ENCODE measurements around the gene PDGFD.

PDGFD gene

GRCh38 chr11:104191124-104191523, 27.2 kb upstream of the PDGFD start:
- TF ChIP-seq, protein P1, sequence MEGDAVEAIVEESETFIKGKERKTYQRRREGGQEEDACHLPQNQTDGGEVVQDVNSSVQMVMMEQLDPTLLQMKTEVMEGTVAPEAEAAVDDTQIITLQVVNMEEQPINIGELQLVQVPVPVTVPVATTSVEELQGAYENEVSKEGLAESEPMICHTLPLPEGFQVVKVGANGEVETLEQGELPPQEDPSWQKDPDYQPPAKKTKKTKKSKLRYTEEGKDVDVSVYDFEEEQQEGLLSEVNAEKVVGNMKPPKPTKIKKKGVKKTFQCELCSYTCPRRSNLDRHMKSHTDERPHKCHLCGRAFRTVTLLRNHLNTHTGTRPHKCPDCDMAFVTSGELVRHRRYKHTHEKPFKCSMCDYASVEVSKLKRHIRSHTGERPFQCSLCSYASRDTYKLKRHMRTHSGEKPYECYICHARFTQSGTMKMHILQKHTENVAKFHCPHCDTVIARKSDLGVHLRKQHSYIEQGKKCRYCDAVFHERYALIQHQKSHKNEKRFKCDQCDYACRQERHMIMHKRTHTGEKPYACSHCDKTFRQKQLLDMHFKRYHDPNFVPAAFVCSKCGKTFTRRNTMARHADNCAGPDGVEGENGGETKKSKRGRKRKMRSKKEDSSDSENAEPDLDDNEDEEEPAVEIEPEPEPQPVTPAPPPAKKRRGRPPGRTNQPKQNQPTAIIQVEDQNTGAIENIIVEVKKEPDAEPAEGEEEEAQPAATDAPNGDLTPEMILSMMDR (IDR thresholded peaks at IDR 0.05; ENCODE audit: low read depth, low read length), result no peak
- H3K27ac ChIP-seq, result no peak overlapping the region
- H3K9me3 ChIP-seq (ENCODE audit: severe bottlenecking), result no peaks in the 10 kb centered on the region
- no peaks in the 10 kb centered on the region for H3K36me3 ChIP-seq
- H3K4me3 ChIP-seq (ENCODE audit: low read depth, low read length), result no peak overlapping the region
- no peak for DNase-seq
- no peaks in the 10 kb centered on the region for H3K27me3 ChIP-seq (ENCODE audit: insufficient read depth, low read depth, severe bottlenecking)

DNA sequence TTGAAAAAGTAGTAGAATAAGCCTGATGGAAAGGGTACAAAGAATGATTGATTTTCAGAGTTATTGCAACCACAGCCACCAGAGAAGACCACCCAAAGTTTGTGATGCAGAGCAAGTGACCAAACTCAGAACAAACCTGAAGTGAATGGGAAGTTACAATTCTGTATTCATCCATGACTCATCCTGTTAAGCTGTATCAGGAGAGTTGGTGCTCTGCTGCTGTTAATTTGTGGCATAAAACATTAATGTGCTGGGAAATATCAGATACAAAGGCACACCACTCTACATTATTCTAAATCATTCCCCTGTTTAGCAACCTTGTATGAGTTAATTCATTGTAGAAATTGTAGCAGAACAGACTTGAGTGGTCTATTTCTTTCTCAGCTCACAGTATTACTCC, 19.6 kb upstream of the PDGFD start:
- H3K36me3 ChIP-seq, result no peaks in the 10 kb centered on the region
- no peak overlapping the region for H3K4me3 ChIP-seq (ENCODE audit: low read depth, low read length)
- no peaks in the 10 kb centered on the region for H3K9me3 ChIP-seq (ENCODE audit: severe bottlenecking)
- TF ChIP-seq, protein P1 (IDR thresholded peaks at IDR 0.05; ENCODE audit: low read depth, low read length), result no peak
- no peak for DNase-seq
- H3K27ac ChIP-seq, result no peak overlapping the region
- H3K27me3 ChIP-seq (ENCODE audit: insufficient read depth, low read depth, severe bottlenecking), result no peaks in the 10 kb centered on the region

DNA sequence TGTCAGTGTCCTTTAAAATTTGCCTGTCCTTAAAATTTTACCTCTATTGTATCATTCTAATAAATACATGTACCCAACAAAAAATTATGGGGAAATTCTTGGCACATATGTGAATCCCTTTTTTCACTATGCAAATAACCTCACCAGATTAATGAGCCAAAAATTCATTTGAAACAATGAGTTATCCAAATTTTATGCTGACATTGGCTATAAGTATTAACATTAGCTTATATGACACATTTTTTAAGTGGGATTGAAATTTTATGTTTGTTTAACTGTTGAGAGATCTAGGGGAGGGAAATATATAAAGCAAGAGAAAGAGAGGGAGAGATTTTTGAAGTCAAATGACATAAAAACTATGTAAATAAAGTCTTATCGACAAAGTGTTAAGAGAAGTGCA, 11.8 kb upstream of the PDGFD start:
- TF ChIP-seq, protein P1 (IDR thresholded peaks at IDR 0.05; ENCODE audit: low read depth, low read length), result no peak
- no peaks in the 10 kb centered on the region for H3K9me3 ChIP-seq (ENCODE audit: severe bottlenecking)
- H3K27me3 ChIP-seq (ENCODE audit: insufficient read depth, low read depth, severe bottlenecking), result no peaks in the 10 kb centered on the region
- H3K27ac ChIP-seq, result no peak overlapping the region
- no peak for DNase-seq
- no peaks in the 10 kb centered on the region for H3K36me3 ChIP-seq
- H3K4me3 ChIP-seq (ENCODE audit: low read depth, low read length), result no peak overlapping the region

DNA sequence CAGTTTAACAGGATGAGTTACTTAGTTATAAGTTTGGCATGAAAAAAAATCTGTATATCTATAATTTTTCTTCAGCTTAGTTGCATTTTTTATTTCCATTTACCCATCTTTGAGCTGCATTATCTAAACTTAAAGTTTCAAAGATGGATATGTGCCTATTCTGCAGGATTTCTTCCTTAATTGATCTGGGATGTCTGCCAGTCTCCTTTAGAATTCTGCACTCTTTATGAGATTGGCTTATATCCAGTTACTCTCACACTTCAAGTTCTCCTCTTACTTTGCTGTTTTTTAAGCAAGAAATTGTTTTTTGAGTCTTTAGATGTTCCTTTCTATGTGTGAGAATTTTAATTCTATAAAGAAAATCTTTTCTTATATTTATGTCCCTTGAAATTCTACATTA, 5.1 kb upstream of the PDGFD start:
- TF ChIP-seq, protein P1 (IDR thresholded peaks at IDR 0.05; ENCODE audit: low read depth, low read length), result no peak
- DNase-seq, result no peak
- Histone ChIP-seq H3K27ac (no peak overlapping the region), H3K27me3 (ENCODE audit: insufficient read depth, low read depth, severe bottlenecking) (no peaks in the 10 kb centered on the region), H3K4me3 (ENCODE audit: low read depth, low read length) (no peak overlapping the region), H3K36me3 (no peaks in the 10 kb centered on the region), H3K9me3 (ENCODE audit: severe bottlenecking) (no peaks in the 10 kb centered on the region)

DNA sequence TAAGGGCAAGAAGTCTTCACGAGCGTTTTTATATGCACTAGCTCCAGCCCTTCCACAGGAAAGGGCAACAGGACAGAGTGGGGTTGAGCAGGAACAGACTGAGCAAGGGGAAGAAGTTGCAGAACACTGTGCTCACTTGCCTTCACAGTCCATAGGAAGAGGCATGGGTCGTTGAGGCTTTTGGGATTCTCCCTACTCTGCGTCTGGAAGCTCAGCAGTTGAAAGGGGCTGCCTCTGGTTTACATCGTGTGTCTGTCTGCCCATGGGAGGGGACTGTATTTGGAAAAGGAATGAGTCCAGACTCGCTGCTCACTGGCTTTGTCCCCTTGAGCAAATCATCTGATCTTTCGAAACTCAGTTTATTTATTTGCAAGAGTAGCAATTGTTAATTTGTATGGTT, 1.1 kb upstream of the PDGFD start:
- no peaks in the 10 kb centered on the region for H3K9me3 ChIP-seq (ENCODE audit: severe bottlenecking)
- H3K27ac ChIP-seq, result no peak overlapping the region
- H3K4me3 ChIP-seq (ENCODE audit: low read depth, low read length), result no peak overlapping the region
- DNase-seq, result no peak
- no peaks in the 10 kb centered on the region for H3K27me3 ChIP-seq (ENCODE audit: insufficient read depth, low read depth, severe bottlenecking)
- no peaks in the 10 kb centered on the region for H3K36me3 ChIP-seq
- TF ChIP-seq, protein P1 (IDR thresholded peaks at IDR 0.05; ENCODE audit: low read depth, low read length), result no peak

Measured in WERI-Rb-1 (cell line).